K562 (cell line): ENCODE results near the gene ACTBL2. TPM values are rescaled to one million over a fixed set of nuclear protein-coding genes. Genes with fewer than 3 reads are reported as not detected.

Source experiments
- BCOR ChIP-seq: fragments of 450-650 bp; IDR thresholded peaks from 2 replicates; pipeline ENCODE4 v1.6.1; 2016
- DPF2 ChIP-seq: fragments of 450-650 bp; IDR thresholded peaks from 2 replicates; pipeline ENCODE4 v1.6.1; 2016
- GATA2 ChIP-seq: sonication (generic); formaldehyde crosslinking; IDR thresholded peaks from 2 replicates; pipeline ENCODE4 v1.4.0; 2020; ENCODE audit warnings: mild to moderate bottlenecking, missing genetic modification reagents
- JUN ChIP-seq, 2 experiments: sonication (generic) in 1 of 2; formaldehyde crosslinking in 1 of 2; IDR thresholded peaks; 2 replicates each; pipeline versions ENCODE4 v1.6.1 to v1.8.0; 2012 to 2022; ENCODE audit warnings: borderline replicate concordance in 2 of 2, mild to moderate bottlenecking in 2 of 2, improper control_type of control experiment in 1 of 2, low read depth in 1 of 2, low read length in 1 of 2, missing genetic modification reagents in 1 of 2
- KLF16 ChIP-seq: IDR thresholded peaks from 2 replicates; pipeline ENCODE4 v1.6.1; 2016; ENCODE audit warnings: antibody characterized with exemption
- LARP7 ChIP-seq: fragments of 450-650 bp; IDR thresholded peaks from 2 replicates; pipeline ENCODE4 v1.6.1; 2016
- MCM7 ChIP-seq, 2 experiments: fragments of 450-650 bp; IDR thresholded peaks; 2 replicates each; pipeline ENCODE4 v1.6.1; 2016 to 2018
- NFE2 ChIP-seq: IDR thresholded peaks from 2 replicates; pipeline ENCODE4 v1.6.1; 2014; ENCODE audit warnings: antibody characterized with exemption, low read depth
- SMAD2 ChIP-seq: fragments of 150-350 bp; IDR thresholded peaks from 2 replicates; pipeline ENCODE4 v1.6.1; 2014; ENCODE audit warnings: low read depth, mild to moderate bottlenecking, low read length
- SMARCC2 ChIP-seq: fragments of 450-650 bp; IDR thresholded peaks from 2 replicates; pipeline ENCODE4 v1.6.1; 2017; ENCODE audit warnings: antibody characterized with exemption, moderate library complexity, mild to moderate bottlenecking, low read depth
- SNRNP70 ChIP-seq: fragments of 200-400 bp; formaldehyde crosslinking; optimal IDR thresholded peaks from 2 replicates; pipeline ENCODE3; 2017; ENCODE audit warnings: low read depth, low read length
- TEAD4 ChIP-seq, 2 experiments: sonication (generic) in 1 of 2; formaldehyde crosslinking in 1 of 2; IDR thresholded peaks; 2 replicates each; pipeline versions ENCODE4 v1.6.1 to v1.8.0; 2012 to 2022; ENCODE audit warnings: borderline replicate concordance in 1 of 2, inconsistent platforms in 1 of 2, low read length in 1 of 2, mild to moderate bottlenecking in 1 of 2, missing genetic modification reagents in 1 of 2
- TRIM28 ChIP-seq: fragments of 450-650 bp; IDR thresholded peaks from 2 replicates; pipeline ENCODE4 v1.6.1; 2017
- YBX1 ChIP-seq: fragments of 450-650 bp; IDR thresholded peaks from 2 replicates; pipeline ENCODE4 v1.7.1; 2016; ENCODE audit warnings: mild to moderate bottlenecking
- ZFP30 ChIP-seq: fragments of 250-450 bp; sonication (Bioruptor Pico); IDR thresholded peaks from 2 replicates; pipeline ENCODE4 v1.8.0; 2022; ENCODE audit warnings: moderate library complexity, mild to moderate bottlenecking, inconsistent platforms, borderline replicate concordance
- ZFP36 ChIP-seq: fragments of 150-350 bp; IDR thresholded peaks from 2 replicates; pipeline ENCODE4 v1.6.1; 2018; ENCODE audit warnings: low read length, low read depth; ENCODE audit not compliant: partially characterized antibody
- ZFPM2 ChIP-seq: fragments of 250-450 bp; sonication (Bioruptor Pico); IDR thresholded peaks from 2 replicates; pipeline ENCODE4 v1.5.1; 2022; ENCODE audit warnings: mild to moderate bottlenecking
- ZNF324 ChIP-seq: fragments of 250-450 bp; sonication (Bioruptor Pico); IDR thresholded peaks from 2 replicates; pipeline ENCODE4 v1.4.0; 2020; ENCODE audit warnings: mild to moderate bottlenecking
- ZNF436 ChIP-seq: fragments of 250-450, 450-650 bp; sonication (Bioruptor Pico); formaldehyde crosslinking; IDR thresholded peaks from 2 replicates; pipeline ENCODE4 v1.7.0; 2020; ENCODE audit warnings: mild to moderate bottlenecking
- ZNF57 ChIP-seq: fragments of 450-650 bp; formaldehyde crosslinking; IDR thresholded peaks from 2 replicates; pipeline ENCODE4 v1.4.0; 2020; ENCODE audit warnings: mild to moderate bottlenecking, moderate library complexity
- polyA plus RNA-seq, 8 experiments: library from polyadenylated mRNA; depleted of rRNA in 4 of 8; stranded (reverse) in 5 of 8; unstranded in 3 of 8; fragments of >200 nt; fragmentation: Nextera tagmentation in 2 of 8; fragmentation: Illumina TruSeq in 1 of 8; extraction: Ambion mirVana in 2 of 8; extraction: Trizol in 1 of 8; gene quantifications; 2 replicates each; pipeline versions ENCODE4 v1.2.1 to v1.2.3, GENCODE V29; 2011 to 2014; ENCODE audit warnings: inconsistent platforms in 1 of 8, missing spikeins in 1 of 8
- total RNA-seq, 7 experiments: library from RNA; depleted of rRNA in 6 of 7; stranded (reverse); fragments of >200 nt in 6 of 7; fragmentation: Illumina TruSeq in 2 of 7; extraction: Trizol in 2 of 7; gene quantifications; 2 replicates each; pipeline versions ENCODE4 v1.2.1 to v1.2.3, GENCODE V29; 2011 to 2021; ENCODE audit warnings: low replicate concordance in 1 of 7
- TF ChIP-seq, protein P1 (sequence below): IDR thresholded peaks from 3 replicates; pipeline ENCODE4 v1.6.1; 2011; ENCODE audit warnings: borderline replicate concordance, mild to moderate bottlenecking; ENCODE audit not compliant: insufficient read length, insufficient read depth
- TF ChIP-seq, protein P2 (sequence below): fragments of 200-800 bp; sonication (Bioruptor generic); IDR thresholded peaks from 2 replicates; pipeline ENCODE4 v1.6.1; 2017; ENCODE audit warnings: missing genetic modification characterization, missing compliant biosample characterization
- TF ChIP-seq, protein P3 (sequence below): fragments of 450-650 bp; IDR thresholded peaks from 2 replicates; pipeline ENCODE4 v1.6.1; 2018; ENCODE audit not compliant: partially characterized antibody

ACTBL2 gene
- total and polyA plus RNA-seq, 9 of the 15 experiments (the other 6 are each of a cell fraction or from before 2014, with no cell fraction given): not detected

DNA sequence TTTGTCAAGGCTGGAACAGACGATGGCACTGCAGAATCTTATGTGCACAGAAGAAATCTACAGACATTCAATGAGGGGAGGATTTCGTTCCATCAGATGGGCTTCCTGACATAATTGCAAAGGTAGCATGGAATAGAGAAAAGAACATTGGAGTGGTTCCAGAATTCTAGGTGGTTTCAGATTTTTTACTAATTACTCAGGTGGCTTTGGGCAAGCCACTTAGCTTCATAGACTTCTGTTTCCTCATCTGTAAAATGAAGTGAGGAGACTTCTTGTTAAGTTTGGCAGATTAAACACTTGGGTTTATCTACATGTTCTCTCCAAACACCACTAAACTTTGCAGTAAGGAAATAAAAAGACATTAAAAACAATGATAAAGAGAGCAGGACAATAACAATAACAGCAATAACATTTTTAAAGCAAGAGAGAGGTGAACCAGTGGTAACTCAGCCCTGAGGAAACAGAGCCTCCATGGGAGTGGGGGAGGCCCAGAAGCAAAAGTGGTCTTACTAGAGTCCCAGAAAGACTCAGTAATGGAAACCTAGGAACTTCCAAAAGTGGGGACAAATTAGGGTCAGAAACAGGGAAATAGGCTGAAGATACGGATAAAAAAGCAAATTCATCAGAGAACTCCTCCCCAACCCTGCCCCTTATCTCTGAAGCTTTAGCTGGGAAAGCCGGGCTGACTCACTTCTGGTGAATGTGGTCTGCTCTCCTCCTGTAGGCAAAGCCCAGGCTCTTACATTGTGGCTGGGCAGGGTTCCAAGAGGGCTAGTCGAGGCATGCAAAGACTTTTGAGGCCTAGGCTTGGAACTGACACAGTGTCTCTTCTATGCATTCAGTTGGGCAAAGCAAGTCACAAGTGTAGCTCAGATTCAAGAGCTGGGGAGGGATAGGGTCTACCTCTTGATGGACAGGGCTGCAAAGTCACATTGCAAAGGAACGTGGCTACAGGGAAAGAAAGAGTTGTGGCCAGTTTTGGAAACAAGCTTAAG is 11.8 kb upstream of the ACTBL2 start (continued):
- TF ChIP-seq, protein P1, sequence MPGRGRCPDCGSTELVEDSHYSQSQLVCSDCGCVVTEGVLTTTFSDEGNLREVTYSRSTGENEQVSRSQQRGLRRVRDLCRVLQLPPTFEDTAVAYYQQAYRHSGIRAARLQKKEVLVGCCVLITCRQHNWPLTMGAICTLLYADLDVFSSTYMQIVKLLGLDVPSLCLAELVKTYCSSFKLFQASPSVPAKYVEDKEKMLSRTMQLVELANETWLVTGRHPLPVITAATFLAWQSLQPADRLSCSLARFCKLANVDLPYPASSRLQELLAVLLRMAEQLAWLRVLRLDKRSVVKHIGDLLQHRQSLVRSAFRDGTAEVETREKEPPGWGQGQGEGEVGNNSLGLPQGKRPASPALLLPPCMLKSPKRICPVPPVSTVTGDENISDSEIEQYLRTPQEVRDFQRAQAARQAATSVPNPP: no peak
- TF ChIP-seq, protein P2, sequence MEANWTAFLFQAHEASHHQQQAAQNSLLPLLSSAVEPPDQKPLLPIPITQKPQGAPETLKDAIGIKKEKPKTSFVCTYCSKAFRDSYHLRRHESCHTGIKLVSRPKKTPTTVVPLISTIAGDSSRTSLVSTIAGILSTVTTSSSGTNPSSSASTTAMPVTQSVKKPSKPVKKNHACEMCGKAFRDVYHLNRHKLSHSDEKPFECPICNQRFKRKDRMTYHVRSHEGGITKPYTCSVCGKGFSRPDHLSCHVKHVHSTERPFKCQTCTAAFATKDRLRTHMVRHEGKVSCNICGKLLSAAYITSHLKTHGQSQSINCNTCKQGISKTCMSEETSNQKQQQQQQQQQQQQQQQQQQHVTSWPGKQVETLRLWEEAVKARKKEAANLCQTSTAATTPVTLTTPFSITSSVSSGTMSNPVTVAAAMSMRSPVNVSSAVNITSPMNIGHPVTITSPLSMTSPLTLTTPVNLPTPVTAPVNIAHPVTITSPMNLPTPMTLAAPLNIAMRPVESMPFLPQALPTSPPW (CRISPR knock-in tag): peak; percentile 46
- TF ChIP-seq JUN (IDR thresholded peaks at IDR 0.05; ENCODE audit: borderline replicate concordance, low read depth, low read length) (peak; percentile 37; the same call in 1 of the 2 replicates), JUN (CRISPR knock-in tag; IDR thresholded peaks at IDR 0.05; ENCODE audit: borderline replicate concordance) (no peak), SMAD2 (no peak), GATA2 (CRISPR knock-in tag) (peak; percentile 41), KLF16 (no peak), SMARCC2 (peak; percentile 48; the same call in 1 of the 2 replicates), SNRNP70 (no peak), NFE2 (peak; percentile 39; the same call in 1 of the 2 replicates), MCM7 (IDR thresholded peaks at IDR 0.05) (no peak), YBX1 (no peak), TEAD4 (IDR thresholded peaks at IDR 0.05; ENCODE audit: low read length) (peak; percentile 65), TEAD4 (CRISPR knock-in tag; IDR thresholded peaks at IDR 0.05; ENCODE audit: borderline replicate concordance) (no peak), ZFPM2 (CRISPR knock-in tag) (no peak), ZFP36 (no peak), BCOR (no peak), ZNF324 (CRISPR knock-in tag) (no peak), ZNF57 (CRISPR knock-in tag) (no peak), LARP7 (no peak), DPF2 (peak; percentile 86), TRIM28 (no peak), ZNF436 (CRISPR knock-in tag) (no peak), ZFP30 (CRISPR knock-in tag) (no peak)
- TF ChIP-seq, protein P3, sequence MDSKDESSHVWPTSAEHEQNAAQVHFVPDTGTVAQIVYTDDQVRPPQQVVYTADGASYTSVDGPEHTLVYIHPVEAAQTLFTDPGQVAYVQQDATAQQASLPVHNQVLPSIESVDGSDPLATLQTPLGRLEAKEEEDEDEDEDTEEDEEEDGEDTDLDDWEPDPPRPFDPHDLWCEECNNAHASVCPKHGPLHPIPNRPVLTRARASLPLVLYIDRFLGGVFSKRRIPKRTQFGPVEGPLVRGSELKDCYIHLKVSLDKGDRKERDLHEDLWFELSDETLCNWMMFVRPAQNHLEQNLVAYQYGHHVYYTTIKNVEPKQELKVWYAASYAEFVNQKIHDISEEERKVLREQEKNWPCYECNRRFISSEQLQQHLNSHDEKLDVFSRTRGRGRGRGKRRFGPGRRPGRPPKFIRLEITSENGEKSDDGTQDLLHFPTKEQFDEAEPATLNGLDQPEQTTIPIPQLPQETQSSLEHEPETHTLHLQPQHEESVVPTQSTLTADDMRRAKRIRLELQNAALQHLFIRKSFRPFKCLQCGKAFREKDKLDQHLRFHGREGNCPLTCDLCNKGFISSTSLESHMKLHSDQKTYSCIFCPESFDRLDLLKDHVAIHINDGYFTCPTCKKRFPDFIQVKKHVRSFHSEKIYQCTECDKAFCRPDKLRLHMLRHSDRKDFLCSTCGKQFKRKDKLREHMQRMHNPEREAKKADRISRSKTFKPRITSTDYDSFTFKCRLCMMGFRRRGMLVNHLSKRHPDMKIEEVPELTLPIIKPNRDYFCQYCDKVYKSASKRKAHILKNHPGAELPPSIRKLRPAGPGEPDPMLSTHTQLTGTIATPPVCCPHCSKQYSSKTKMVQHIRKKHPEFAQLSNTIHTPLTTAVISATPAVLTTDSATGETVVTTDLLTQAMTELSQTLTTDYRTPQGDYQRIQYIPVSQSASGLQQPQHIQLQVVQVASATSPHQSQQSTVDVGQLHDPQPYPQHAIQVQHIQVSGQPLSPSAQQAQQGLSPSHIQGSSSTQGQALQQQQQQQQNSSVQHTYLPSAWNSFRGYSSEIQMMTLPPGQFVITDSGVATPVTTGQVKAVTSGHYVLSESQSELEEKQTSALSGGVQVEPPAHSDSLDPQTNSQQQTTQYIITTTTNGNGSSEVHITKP: peak; percentile 36
